NCI-H82 treated with DMSO at 0.1 percent for 48 hours (cell line): ENCODE results near the gene FBXO36.
A peak's percentile ranks its signal among the peaks of the same experiment; 100 is the strongest.
"Not testable (repeated sequence)": the region's sequence is repeated elsewhere in the genome, so short reads cannot be mapped to it uniquely, and the experiment has no call there.

ENCODE experiments used
- DNase-seq: peaks from one replicate; lab custom pipeline; 2025; ENCODE audit not compliant: unreplicated experiment; lab: John Stamatoyannopoulos, UW

The FBXO36 gene

DNA sequence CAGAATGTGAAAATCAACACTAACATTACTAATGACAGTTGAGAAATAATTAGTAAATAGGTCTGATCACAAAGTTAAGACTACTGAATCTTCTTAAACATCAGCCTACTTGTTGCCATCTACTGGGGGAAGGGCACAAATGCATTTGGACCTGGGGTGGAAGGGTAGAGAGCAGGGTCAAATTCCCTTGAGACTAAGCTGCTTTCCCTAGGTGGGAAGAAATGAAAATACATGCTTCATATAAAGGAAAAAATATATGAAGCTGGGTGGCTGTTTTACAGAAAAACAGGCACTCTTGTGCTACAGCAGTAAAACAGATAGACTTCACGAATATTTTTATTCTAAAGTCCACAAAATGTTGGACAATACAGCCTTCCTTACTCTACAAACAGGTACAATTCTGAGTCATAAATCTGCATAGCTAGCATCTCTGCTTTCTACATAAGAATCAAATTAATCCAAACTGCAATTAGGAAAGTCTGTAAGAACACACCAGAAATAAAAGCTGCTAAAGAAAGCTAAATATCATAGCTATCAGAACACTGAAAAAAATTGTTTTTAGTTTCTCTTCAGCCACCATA is 11.4 kb upstream of the FBXO36 start:
- peak; percentile 9 for DNase-seq

DNA sequence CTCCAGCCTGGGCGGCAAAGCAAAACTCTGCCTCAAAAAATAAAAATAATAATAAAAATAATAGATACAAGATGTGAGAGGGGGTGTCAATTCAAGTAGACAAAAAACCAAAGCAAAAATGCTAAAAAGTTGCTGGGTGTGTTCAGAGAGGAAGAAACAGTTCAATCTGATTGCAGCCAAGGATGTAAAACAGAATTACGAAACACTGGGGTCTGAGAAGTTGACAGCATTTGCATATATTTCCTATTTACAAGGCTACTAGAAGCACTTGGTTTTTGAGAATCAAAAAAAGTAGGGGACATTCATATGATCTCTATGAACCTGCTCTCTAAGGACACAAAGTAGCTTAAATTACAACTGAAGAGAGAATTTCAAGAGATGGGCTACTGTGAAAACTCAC is 8.1 kb upstream of the FBXO36 start:
- no peak for DNase-seq

- no peak for DNase-seq
Observed at GRCh38 chr2:229917793-229918192, 4.5 kb upstream of the FBXO36 start.

DNA sequence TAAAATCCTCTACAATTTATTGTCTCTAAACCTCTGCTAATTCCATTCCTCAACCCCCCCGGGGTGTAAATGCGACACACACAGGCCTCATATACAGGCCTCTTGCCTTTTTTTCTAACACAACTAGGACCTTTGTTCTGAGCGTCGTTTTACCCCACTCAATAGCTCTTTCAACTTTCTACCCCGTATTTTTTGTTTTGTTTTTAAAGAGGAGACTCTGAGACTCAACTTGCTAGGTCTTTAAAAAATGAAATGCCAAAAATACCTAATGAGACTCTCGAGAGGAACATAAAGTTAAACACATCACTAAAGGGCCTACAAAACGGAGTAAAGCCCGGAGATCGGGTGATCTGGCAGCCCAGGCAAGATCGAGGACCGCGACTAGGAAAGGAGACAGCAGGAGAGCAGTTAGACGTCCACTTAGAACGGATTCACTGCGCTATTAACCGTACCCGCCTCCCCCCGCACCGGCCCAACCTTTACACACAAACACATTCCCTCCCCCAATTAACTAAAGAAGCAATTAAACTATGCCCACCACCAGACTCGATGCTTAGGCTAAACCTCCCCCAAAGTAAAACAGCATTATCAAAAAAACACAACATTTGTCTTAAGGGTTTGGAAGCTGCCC is 2.2 kb upstream of the FBXO36 start:
- peak; percentile 19 for DNase-seq

- peak; percentile 9 for DNase-seq
Observed at GRCh38 chr2:229921101-229921891, 1.0 kb upstream of the FBXO36 start.

- peak; percentile 88 for DNase-seq
Observed at GRCh38 chr2:229921892-229922448, 333 bp upstream of the FBXO36 start, which contains the start of gene TRIP12. Gene TRIP12, minus strand, starts transcription at chr2:229922009. Its CDS starts 41,930 bp downstream, at chr2:229880079.

DNA sequence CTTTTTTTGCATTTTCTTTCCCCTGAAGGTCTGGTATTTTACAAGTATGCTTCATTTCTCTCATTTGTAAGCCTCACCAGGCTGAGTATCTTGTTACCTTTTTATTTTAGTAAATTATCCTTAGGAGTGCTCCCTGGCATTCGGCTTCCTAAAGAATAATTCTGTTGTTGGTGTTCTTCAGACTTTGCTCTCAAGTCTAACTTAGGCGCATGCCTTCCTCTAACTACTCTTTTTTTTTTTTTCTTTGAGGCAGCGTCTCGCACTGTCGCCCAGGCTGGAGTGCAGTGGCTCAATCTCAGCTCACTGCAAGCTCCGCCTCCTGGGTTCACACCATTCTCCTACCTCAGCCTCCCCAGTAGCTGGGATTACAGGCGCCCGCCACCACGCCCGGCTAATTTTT is 2.2 kb downstream of the FBXO36 start:
- DNase-seq = not testable (repeated sequence)

- DNase-seq = no peak
Observed at GRCh38 chr2:229925201-229925600, 2.9 kb downstream of the FBXO36 start.

DNA sequence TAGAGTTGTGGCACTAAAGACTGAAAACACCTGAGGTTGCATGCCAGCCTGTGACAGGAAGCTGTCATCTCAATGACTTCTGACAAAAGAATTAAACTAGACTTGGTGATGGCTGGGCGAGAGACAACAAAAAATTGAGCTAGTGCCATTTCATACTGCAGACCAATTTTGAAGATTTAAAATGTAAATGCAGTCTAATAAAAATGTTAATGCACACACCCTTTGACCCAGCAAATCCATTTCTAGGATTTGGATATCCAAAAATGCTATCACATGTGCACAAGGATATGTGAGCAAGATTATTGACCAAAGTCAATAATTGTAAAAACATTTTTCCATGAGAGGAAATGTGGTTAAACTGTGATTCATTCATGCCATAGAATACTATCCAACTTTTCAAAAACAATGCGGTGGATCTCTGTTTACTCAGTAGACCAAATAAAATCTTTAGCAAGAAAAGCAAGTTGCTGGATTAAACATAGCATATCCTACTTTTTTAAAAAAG is 5.6 kb downstream of the FBXO36 start:
- DNase-seq = no peak

GRCh38 chr2:229930656-229931055 is 8.4 kb downstream of the FBXO36 start:
- DNase-seq = no peak

DNA sequence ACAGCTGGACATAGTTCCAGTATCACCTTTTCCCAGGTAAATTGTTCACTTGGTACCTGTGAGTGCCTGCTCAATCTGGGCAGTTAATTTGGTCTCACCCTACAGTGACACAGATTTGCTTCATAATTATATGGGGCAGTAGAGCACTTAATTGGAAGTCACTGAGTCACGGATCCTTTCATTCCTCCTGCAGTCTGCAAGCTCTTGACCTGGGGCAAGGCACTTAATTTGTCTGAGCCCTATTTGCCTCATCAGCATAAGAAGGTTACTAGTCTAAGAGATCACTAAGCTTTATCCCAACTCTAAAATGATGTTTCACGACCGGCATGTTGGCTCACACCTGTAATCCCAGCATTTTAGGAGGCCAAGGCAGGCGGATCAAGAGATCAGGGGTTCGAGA is 8.9 kb downstream of the FBXO36 start:
- peak; percentile 56 for DNase-seq

DNA sequence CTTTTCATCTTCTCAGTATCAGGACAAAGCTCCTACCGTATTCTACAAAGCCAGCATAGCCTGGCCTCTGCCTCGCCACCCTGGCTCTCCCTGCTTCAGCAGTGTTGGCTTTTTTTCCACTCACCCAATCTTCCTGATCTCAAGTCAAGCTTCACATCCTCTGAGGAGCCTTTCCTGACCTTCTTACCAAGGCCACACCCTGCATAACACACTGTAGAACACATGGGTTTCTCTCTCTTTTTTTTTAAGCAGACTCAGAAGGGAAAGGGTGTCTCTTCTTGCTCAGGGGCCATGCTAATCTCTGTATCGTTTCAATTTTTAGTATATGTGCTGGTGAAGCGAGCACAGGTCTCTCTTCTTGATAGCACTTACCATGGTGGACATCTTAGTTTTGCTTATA is 15.2 kb downstream of the FBXO36 start:
- DNase-seq = no peak

DNA sequence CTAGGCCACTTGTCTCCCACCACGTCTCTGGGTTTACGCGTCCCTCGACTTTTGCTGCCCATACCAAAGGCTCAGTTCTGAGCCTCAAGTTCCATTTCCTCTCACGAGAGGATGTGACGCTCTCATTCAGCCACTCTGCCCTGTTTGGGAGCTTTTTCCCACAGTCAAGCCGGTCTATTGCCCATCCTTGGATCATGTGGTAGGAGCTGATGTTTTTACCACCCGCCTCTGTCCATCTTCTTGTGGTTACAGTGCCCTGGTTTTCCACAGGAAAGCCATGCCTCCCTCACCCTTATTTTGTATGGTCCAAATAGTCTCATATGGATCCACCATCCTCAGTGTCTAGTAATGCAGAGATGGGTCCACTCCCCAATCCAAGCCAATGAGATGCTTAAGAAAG is 20.4 kb downstream of the FBXO36 start:
- no peak for DNase-seq

GRCh38 chr2:229943171-229943570 is 20.9 kb downstream of the FBXO36 start:
- DNase-seq = no peak

DNA sequence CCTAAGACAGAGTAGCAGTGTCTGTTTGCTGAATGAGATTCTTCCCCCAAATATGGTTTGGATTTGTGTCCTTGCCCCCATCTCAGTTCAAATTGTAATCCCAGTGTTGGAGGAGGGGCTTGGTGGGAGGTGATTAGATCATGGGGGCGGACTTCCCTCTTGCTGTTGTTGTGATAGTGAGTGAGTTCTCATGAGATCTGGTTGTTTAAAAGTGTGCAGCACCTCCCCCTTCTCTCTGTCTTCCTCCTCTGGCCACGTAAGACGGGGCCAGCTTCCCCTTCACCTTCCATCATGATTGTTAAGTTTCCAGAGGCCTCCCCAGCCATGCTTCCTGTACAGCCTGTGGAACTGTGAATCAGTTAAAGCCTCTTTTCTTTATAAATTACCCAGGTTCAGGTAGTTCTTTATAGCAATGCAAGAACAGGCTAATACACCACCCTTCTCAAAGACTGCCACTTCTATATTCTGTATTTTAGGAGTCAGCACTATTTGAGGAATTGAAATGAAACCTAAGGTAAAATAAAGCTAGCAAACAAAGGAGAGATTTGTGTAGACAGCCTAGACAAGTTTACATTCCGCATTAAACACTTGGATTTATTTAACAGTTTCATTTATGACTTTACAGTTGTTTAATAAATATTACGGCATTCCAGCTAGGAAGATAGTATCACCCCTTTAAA is 21.6 kb downstream of the FBXO36 start:
- no peak for DNase-seq

- no peak for DNase-seq
Observed at GRCh38 chr2:229945975-229946374, 23.7 kb downstream of the FBXO36 start.

DNA sequence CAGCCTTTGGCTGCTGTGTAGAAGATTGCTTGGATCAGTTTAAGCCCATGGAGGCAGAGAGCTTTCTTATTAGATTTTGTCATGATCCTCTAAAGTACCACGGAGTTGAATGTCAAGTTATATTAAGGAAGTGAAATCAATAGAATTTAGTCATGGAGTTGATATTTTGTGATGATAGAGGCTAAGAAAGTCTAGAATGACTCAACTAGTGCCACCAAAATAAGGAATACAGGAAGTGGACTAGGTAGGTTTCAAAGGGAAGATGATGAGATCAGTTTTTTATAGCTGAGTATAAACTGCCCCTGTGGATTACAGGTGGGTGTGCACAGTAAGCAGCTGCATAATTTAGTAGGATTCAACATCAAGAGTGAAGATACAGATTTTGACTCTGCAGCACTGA is 25.2 kb downstream of the FBXO36 start:
- no peak for DNase-seq

GRCh38 chr2:229952256-229952835 is 30.0 kb downstream of the FBXO36 start:
- DNase-seq = no peak

DNA sequence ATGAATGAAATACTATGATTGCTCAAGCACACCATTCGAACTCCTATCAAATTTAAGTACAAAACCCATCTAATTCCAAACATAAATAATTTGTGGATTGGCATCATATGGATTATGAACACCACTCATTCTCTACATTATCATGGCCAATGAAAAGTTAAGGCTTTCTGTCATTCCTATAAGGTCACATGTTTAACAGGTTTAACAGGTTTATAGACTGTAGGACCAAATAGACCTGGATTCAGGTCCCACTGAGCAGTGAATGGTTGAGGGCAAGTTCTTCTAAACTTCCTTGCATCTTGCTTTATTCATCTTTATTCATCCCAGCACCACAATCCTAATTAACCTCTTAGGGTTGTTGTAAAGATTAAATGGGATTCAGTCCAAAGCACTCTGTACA is 33.4 kb downstream of the FBXO36 start:
- DNase-seq = no peak

DNA sequence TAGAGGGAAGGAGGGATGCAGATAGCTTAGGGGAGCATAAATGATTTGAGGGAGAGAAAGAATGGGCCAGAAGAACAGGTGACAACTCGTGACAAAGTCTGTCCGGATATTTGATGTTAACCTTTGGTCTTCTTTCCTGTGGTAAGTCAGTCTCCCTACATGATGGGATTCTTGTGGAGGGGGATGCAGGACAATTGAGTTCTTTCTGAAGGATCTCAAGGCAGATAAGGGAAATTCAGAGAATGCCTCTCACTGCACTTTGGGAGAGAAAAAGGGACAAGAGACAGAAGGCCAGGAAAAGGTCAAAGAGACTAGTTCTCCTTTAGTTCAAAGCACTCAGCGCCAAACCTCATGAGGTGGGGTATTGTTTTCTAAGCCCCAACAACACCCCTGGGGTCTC is 34.2 kb downstream of the FBXO36 start:
- DNase-seq = no peak

DNA sequence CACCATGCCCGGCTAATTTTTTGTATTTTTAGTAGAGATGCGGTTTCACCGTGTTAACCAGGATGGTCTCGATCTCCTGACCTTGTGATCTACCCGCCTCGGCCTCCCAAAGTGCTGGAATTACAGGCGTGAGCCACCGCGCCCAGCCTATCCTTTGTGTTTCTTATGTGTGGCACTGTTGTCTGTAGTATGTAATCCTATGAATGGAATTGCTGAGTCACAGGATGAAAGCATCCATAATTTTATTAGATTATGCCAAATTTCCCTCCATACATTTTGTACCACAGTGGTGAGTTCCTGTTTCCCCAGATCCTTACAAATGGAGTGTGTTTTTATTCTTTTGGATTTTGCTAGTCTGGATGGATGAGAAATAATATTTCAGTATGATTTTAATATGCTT is 41.3 kb downstream of the FBXO36 start:
- DNase-seq = not testable (repeated sequence)
